GM23338 (cell line): ENCODE measurements around the gene TOMM40L. TPM values are rescaled to one million over a fixed set of nuclear protein-coding genes. Genes with fewer than 3 reads are reported as not detected.
A peak's percentile ranks its signal among the peaks of the same experiment; 100 is the strongest.

Experiments
- ATAC-seq: fragments of 200-7000 bp; cut with Tn5 transposase; 3 replicates; pipeline ENCODE4 v1.9.1; 2020
- DNase-seq: peaks from one replicate; pipeline ENCODE4 v3.0.0-alpha.2; 2015; ENCODE audit warnings: low spot score
- H2AFZ ChIP-seq: fragments of 200-600 bp; sonication (generic); 2 replicates; pipeline ENCODE4 v1.8.0; 2016; ENCODE audit warnings: antibody characterized with exemption, mild to moderate bottlenecking, moderate library complexity
- H3F3A ChIP-seq: fragments of 200-600 bp; sonication (generic); replicated peaks from 2 replicates; pipeline ENCODE4 v1.8.0; 2017; ENCODE audit warnings: antibody characterized with exemption, mixed run types, low read depth
- H3K27ac ChIP-seq: fragments of 200-600 bp; sonication (generic); 2 replicates; pipeline ENCODE4 v1.6.1; 2016; ENCODE audit warnings: low read depth
- H3K27me3 ChIP-seq: fragments of 200-600 bp; sonication (generic); 2 replicates; pipeline ENCODE4 v1.8.0; 2016; ENCODE audit warnings: mild to moderate bottlenecking, mixed run types, moderate library complexity; ENCODE audit not compliant: insufficient read depth
- H3K36me3 ChIP-seq: fragments of 200-600 bp; sonication (generic); 2 replicates; pipeline ENCODE4 v1.8.0; 2016; ENCODE audit warnings: mild to moderate bottlenecking; ENCODE audit not compliant: insufficient read depth
- H3K4me1 ChIP-seq: fragments of 200-600 bp; sonication (generic); 2 replicates; pipeline ENCODE4 v1.8.0; 2016; ENCODE audit warnings: mild to moderate bottlenecking, moderate library complexity; ENCODE audit not compliant: insufficient read depth
- H3K4me2 ChIP-seq: fragments of 200-600 bp; sonication (generic); 2 replicates; pipeline ENCODE4 v1.7.1; 2017; ENCODE audit warnings: mixed run types
- H3K4me3 ChIP-seq: fragments of 200-600 bp; sonication (generic); 2 replicates; pipeline ENCODE4 v1.6.1; 2016; ENCODE audit warnings: mixed run types
- H3K79me2 ChIP-seq: fragments of 200-600 bp; sonication (generic); replicated peaks from 2 replicates; pipeline ENCODE4 v1.8.0; 2017; ENCODE audit warnings: mild to moderate bottlenecking; ENCODE audit not compliant: insufficient read depth
- H3K9me2 ChIP-seq: fragments of 200-600 bp; sonication (generic); 2 replicates; pipeline ENCODE4 v1.8.0; 2017; ENCODE audit not compliant: insufficient read depth
- H4K20me1 ChIP-seq: fragments of 200-600 bp; sonication (generic); replicated peaks from 2 replicates; pipeline ENCODE4 v1.8.0; 2017; ENCODE audit warnings: mild to moderate bottlenecking; ENCODE audit not compliant: insufficient read depth
- H3K27ac Mint-ChIP-seq: 2 replicates; pipeline ENCODE4 v1.8.0; 2020; ENCODE audit warnings: inconsistent platforms, mild to moderate bottlenecking, moderate library complexity, mixed read lengths
- H3K27me3 Mint-ChIP-seq: 3 replicates; pipeline ENCODE4 v1.8.0; 2022; ENCODE audit warnings: low read depth, mild to moderate bottlenecking, moderate library complexity, mixed read lengths, inconsistent platforms; ENCODE audit not compliant: insufficient read depth, poor library complexity
- H3K36me3 Mint-ChIP-seq: 3 replicates; pipeline ENCODE4 v1.8.0; 2021; ENCODE audit warnings: low read depth, mild to moderate bottlenecking, inconsistent platforms, moderate library complexity, mixed read lengths
- H3K4me1 Mint-ChIP-seq: 3 replicates; pipeline ENCODE4 v1.8.0; 2020; ENCODE audit warnings: mild to moderate bottlenecking, inconsistent platforms, mixed read lengths
- H3K4me3 Mint-ChIP-seq: 3 replicates; pipeline ENCODE4 v1.8.0; 2021; ENCODE audit warnings: moderate library complexity, mild to moderate bottlenecking, inconsistent platforms, mixed read lengths
- H3K9me3 Mint-ChIP-seq: 3 replicates; pipeline ENCODE4 v1.8.0; 2020; ENCODE audit warnings: moderate library complexity, mild to moderate bottlenecking, inconsistent platforms, mixed read lengths
- CREB1 ChIP-seq: fragments of 250-450 bp; sonication (Bioruptor Pico); IDR thresholded peaks from 2 replicates; pipeline ENCODE4 v1.5.0; 2020; ENCODE audit warnings: low read depth, mild to moderate bottlenecking, moderate library complexity
- CTCF ChIP-seq, 2 experiments: fragments of 200-600 bp in 1 of 2; sonication (generic) in 1 of 2; conservative IDR thresholded peaks; 2 replicates each; pipeline versions ENCODE4 v1.5.1 to v1.6.1; 2016 to 2017; ENCODE audit warnings: antibody characterized with exemption in 2 of 2, low read depth in 2 of 2, mild to moderate bottlenecking in 2 of 2, moderate library complexity in 1 of 2
- ETS1 ChIP-seq: IDR thresholded peaks from 2 replicates; pipeline ENCODE4 v1.6.1; 2016; ENCODE audit warnings: antibody characterized with exemption
- EZH2 ChIP-seq: fragments of 200-600 bp; sonication (generic); IDR thresholded peaks from one replicate; pipeline ENCODE4 v1.8.0; 2017; ENCODE audit warnings: antibody characterized with exemption, mild to moderate bottlenecking, low read depth; ENCODE audit not compliant: unreplicated experiment
- EZH2phosphoT487 ChIP-seq: fragments of 200-600 bp; sonication (generic); IDR thresholded peaks from one replicate; pipeline ENCODE4 v1.8.1; 2018; ENCODE audit warnings: antibody characterized with exemption; ENCODE audit not compliant: unreplicated experiment
- JUNB ChIP-seq: IDR thresholded peaks from one replicate; pipeline ENCODE4 v1.6.1; 2016; ENCODE audit warnings: antibody characterized with exemption; ENCODE audit not compliant: unreplicated experiment
- POLR2AphosphoS5 ChIP-seq: IDR thresholded peaks from 2 replicates; pipeline ENCODE4 v1.6.1; 2016; ENCODE audit warnings: antibody characterized with exemption, low read depth
- REST ChIP-seq: IDR thresholded peaks from one replicate; pipeline ENCODE4 v1.6.1; 2018; ENCODE audit warnings: antibody characterized with exemption; ENCODE audit not compliant: unreplicated experiment
- STAT1 ChIP-seq: IDR thresholded peaks from one replicate; pipeline ENCODE4 v1.6.1; 2016; ENCODE audit warnings: antibody characterized with exemption; ENCODE audit not compliant: unreplicated experiment
- ZNF114 ChIP-seq: fragments of 250-450 bp; sonication (Bioruptor Pico); IDR thresholded peaks from 2 replicates; pipeline ENCODE4 v1.5.0; 2020; ENCODE audit warnings: mild to moderate bottlenecking, moderate library complexity
- ZNF331 ChIP-seq: fragments of 250-450 bp; sonication (Bioruptor Pico); IDR thresholded peaks from 2 replicates; pipeline ENCODE4 v1.5.0; 2020; ENCODE audit warnings: low read depth, mild to moderate bottlenecking, moderate library complexity
- polyA plus RNA-seq: library from polyadenylated mRNA; unstranded; fragments of >200 nt; fragmentation: Nextera tagmentation; extraction: Ambion mirVana; gene quantifications from 2 replicates; pipeline ENCODE4 v1.2.1, GENCODE V29; 2016
- total RNA-seq: library from RNA; depleted of rRNA; stranded (reverse); fragments of >200 nt; shearing (Covaris generic); gene quantifications from 2 replicates; pipeline ENCODE4 v1.2.3, GENCODE V29; 2014

TOMM40L gene
- total and polyA plus RNA-seq, 2 experiments from 2014 or later = 6.8 to 12.9 TPM

- Histone ChIP-seq H3K9me2 (no peaks in the 10 kb centered on the region), H4K20me1 (no peaks in the 10 kb centered on the region), H3F3A (peaks cover 9% of the 10 kb centered on the region; the same call in 1 of the 2 replicates), H3K4me3 (no peak overlapping the region), H2AFZ (no peak overlapping the region), H3K36me3 (no peaks in the 10 kb centered on the region), H3K27me3 (no peaks in the 10 kb centered on the region), H3K4me2 (no peak overlapping the region), H3K27ac (0 out of 2 replicates have a peak overlapping the region, but pooled peaks have one; percentile 26), H3K4me1 (peaks cover 49% of the 10 kb centered on the region), H3K79me2 (no peaks in the 10 kb centered on the region)
- H3K27me3 Mint-ChIP-seq = peaks cover 16% of the 10 kb centered on the region
- no peak overlapping the region for H3K4me3 Mint-ChIP-seq
- ATAC-seq = no peak
- peaks cover 54% of the 10 kb centered on the region for H3K4me1 Mint-ChIP-seq
- no peak overlapping the region; the same call in 1 of the 2 replicates for H3K27ac Mint-ChIP-seq
- no peak for TF ChIP-seq ETS1
- TF ChIP-seq STAT1 = no peak
- TF ChIP-seq EZH2phosphoT487 = no peak
- no peak for TF ChIP-seq CREB1
- no peak for TF ChIP-seq POLR2AphosphoS5
- peaks cover 11% of the 10 kb centered on the region; the same call in 2 of the 3 replicates for H3K36me3 Mint-ChIP-seq
- no peaks in the 10 kb centered on the region; the same call in 2 of the 3 replicates for H3K9me3 Mint-ChIP-seq
- DNase-seq = no peak
Measured at GRCh38 chr1:161196111-161196510, 29.7 kb upstream of the TOMM40L start.

- Mint-ChIP-seq H3K27ac (peak overlapping the region; percentile 80), H3K36me3 (peaks cover 7% of the 10 kb centered on the region; the same call in 2 of the 3 replicates), H3K9me3 (no peaks in the 10 kb centered on the region; the same call in 2 of the 3 replicates), H3K4me3 (peak overlapping the region; percentile 59), H3K27me3 (peaks cover 17% of the 10 kb centered on the region), H3K4me1 (peaks cover 61% of the 10 kb centered on the region)
- H4K20me1 ChIP-seq = no peaks in the 10 kb centered on the region
- H3K79me2 ChIP-seq = no peaks in the 10 kb centered on the region
- ATAC-seq (peak; percentile 0; the same call in 2 of the 3 replicates), DNase-seq (peak; percentile 54)
- H3K4me3 ChIP-seq = peak overlapping the region; percentile 52; the same call in 1 of the 2 replicates
- 0 out of 2 replicates have a peak overlapping the region, but pooled peaks have one; percentile 26 for H3K27ac ChIP-seq
- H3K4me2 ChIP-seq = peak overlapping the region; percentile 75
- no peaks in the 10 kb centered on the region for H3K36me3 ChIP-seq
- H2AFZ ChIP-seq = peak overlapping the region; percentile 69
- TF ChIP-seq ZNF114 (CRISPR knock-in tag) (no peak), POLR2AphosphoS5 (no peak), CTCF (conservative IDR thresholded peaks at IDR 0.05; ENCODE audit: low read depth in 2 of 2) (no peak), STAT1 (no peak), ETS1 (no peak), JUNB (no peak), EZH2 (no peak), REST (no peak), CREB1 (no peak), ZNF331 (CRISPR knock-in tag) (no peak)
- H3K4me1 ChIP-seq = peaks cover 55% of the 10 kb centered on the region
- H3K9me2 ChIP-seq = no peaks in the 10 kb centered on the region
- no peaks in the 10 kb centered on the region for H3K27me3 ChIP-seq
- peaks cover 14% of the 10 kb centered on the region; the same call in 1 of the 2 replicates for H3F3A ChIP-seq
Measured at GRCh38 chr1:161196521-161197451, 29.1 kb upstream of the TOMM40L start.
